GM12878 (cell line): ENCODE measurements around the gene HSPB6. TPM values are rescaled to one million over a fixed set of nuclear protein-coding genes. Genes with fewer than 3 reads are reported as not detected.

Experiments
- ATAC-seq: fragments of 200-7000 bp; cut with Tn5 transposase; 3 replicates; pipeline ENCODE4 v1.9.1; 2020; ENCODE audit warnings: mild to moderate bottlenecking, moderate library complexity
- BruUV-seq: library from RNA; stranded (reverse); fragments of 400-500 nt; replicated peaks from 2 replicates; lab custom pipeline; 2021; lab: Mats Ljungman, UMichigan
- CTCF ChIA-PET: fragments of 300-600 bp; sonication (Branson Sonifier 250); formaldehyde crosslinking; extraction: SDS; loops from one replicate; lab custom pipeline; 2021; ENCODE audit warnings: inconsistent platforms; lab: Yijun Ruan, JAX
- POLR2A ChIA-PET: fragments of 350-600 bp; formaldehyde crosslinking; extraction: SDS; loops from one replicate; lab custom pipeline; 2021; ENCODE audit warnings: inconsistent platforms; lab: Charles Lee
- RAD21 ChIA-PET: fragments of 300-600 bp; sonication (Branson Sonifier 250); formaldehyde crosslinking; loops from one replicate; lab custom pipeline; 2023; ENCODE audit warnings: antibody characterized with exemption; ENCODE audit not compliant: unreplicated experiment; lab: Charles Lee
- SMC1A ChIA-PET: fragments of 300-600 bp; sonication (Branson Sonifier 250); formaldehyde crosslinking; loops from one replicate; lab custom pipeline; 2023; ENCODE audit not compliant: unreplicated experiment, uncharacterized antibody; lab: Charles Lee
- DNase-seq: peaks from one replicate; pipeline ENCODE4 v3.0.0-alpha.2; 2011; ENCODE audit warnings: low read depth, low spot score
- FAIRE-seq: peaks from 3 replicates; lab custom pipeline; 2011; peaks lifted over from hg19 to GRCh38; lab: Jason Lieb, UNC
- H2AFZ ChIP-seq: 2 replicates; pipeline ENCODE4 v1.6.0; 2011; ENCODE audit warnings: low read depth, low read length, control low read depth; ENCODE audit not compliant: control insufficient read depth
- H3K27ac ChIP-seq: 2 replicates; pipeline ENCODE4 v1.5.1; 2011; ENCODE audit warnings: control low read depth; ENCODE audit not compliant: control insufficient read depth, insufficient read depth
- H3K27me3 ChIP-seq, 2 experiments: replicated peaks in 1 of 2; 2 replicates each; pipeline versions ENCODE4 v1.6.0 to v1.6.1; 2011; ENCODE audit warnings: low read length in 1 of 2; ENCODE audit not compliant: control insufficient read depth in 2 of 2, insufficient read depth in 2 of 2
- H3K36me3 ChIP-seq, 2 experiments: 2 replicates each; pipeline ENCODE4 v1.5.1; 2011; ENCODE audit warnings: low read length in 1 of 2; ENCODE audit not compliant: control insufficient read depth in 2 of 2, insufficient read depth in 2 of 2
- H3K4me1 ChIP-seq: 2 replicates; pipeline ENCODE4 v1.6.1; 2011; ENCODE audit warnings: mild to moderate bottlenecking, low read length, moderate library complexity, mixed read lengths; ENCODE audit not compliant: control insufficient read depth, insufficient read depth
- H3K4me2 ChIP-seq: 2 replicates; pipeline ENCODE4 v1.6.0; 2011; ENCODE audit warnings: control low read depth; ENCODE audit not compliant: control insufficient read depth, insufficient read depth
- H3K4me3 ChIP-seq: fragments of 200-600 bp; sonication (generic); 2 replicates; pipeline ENCODE4 v1.5.1; 2016
- H3K79me2 ChIP-seq: 2 replicates; pipeline ENCODE4 v1.6.0; 2011; ENCODE audit warnings: low read length; ENCODE audit not compliant: control insufficient read depth, insufficient read depth
- H3K9ac ChIP-seq: 2 replicates; pipeline ENCODE4 v1.8.0; 2011; ENCODE audit warnings: low read length, control low read depth, mixed read lengths; ENCODE audit not compliant: control insufficient read depth, insufficient read depth
- H3K9me3 ChIP-seq: replicated peaks from 3 replicates; pipeline ENCODE4 v1.5.1; 2011; ENCODE audit warnings: mild to moderate bottlenecking, low read length; ENCODE audit not compliant: control insufficient read depth, insufficient read depth
- H4K20me1 ChIP-seq: 2 replicates; pipeline ENCODE4 v1.6.0; 2011; ENCODE audit not compliant: control insufficient read depth, insufficient read depth
- CBX5 ChIP-seq: sonication (generic); IDR thresholded peaks from 2 replicates; pipeline ENCODE4 v1.6.1; 2016; ENCODE audit warnings: low read depth, moderate library complexity, mild to moderate bottlenecking, inconsistent platforms
- CEBPZ ChIP-seq: fragments of 150-350 bp; IDR thresholded peaks from 2 replicates; pipeline ENCODE4 v1.6.1; 2016; ENCODE audit warnings: low read depth, low read length
- E2F4 ChIP-seq: IDR thresholded peaks from 2 replicates; pipeline ENCODE4 v1.6.1; 2012; ENCODE audit warnings: low read depth, low read length, improper control_type of control experiment
- E2F8 ChIP-seq: fragments of 450-650 bp; IDR thresholded peaks from 2 replicates; pipeline ENCODE4 v1.6.1; 2018; ENCODE audit warnings: mild to moderate bottlenecking, low read depth, moderate library complexity; ENCODE audit not compliant: partially characterized antibody
- IRF5 ChIP-seq: fragments of 450-650 bp; IDR thresholded peaks from 2 replicates; pipeline ENCODE4 v1.6.1; 2017; ENCODE audit warnings: borderline replicate concordance
- LARP7 ChIP-seq: fragments of 450-650 bp; IDR thresholded peaks from 2 replicates; pipeline ENCODE4 v1.6.1; 2017; ENCODE audit warnings: mild to moderate bottlenecking
- NBN ChIP-seq: fragments of 450-650 bp; IDR thresholded peaks from 2 replicates; pipeline ENCODE4 v1.6.1; 2016
- PML ChIP-seq: IDR thresholded peaks from 2 replicates; pipeline ENCODE4 v1.6.1; 2012; ENCODE audit warnings: low read length, inconsistent platforms
- SMARCA5 ChIP-seq: fragments of 450-650 bp; IDR thresholded peaks from 2 replicates; pipeline ENCODE4 v1.6.1; 2017; ENCODE audit warnings: mild to moderate bottlenecking
- SP1 ChIP-seq: IDR thresholded peaks from one replicate; pipeline ENCODE4 v1.6.1; 2011; ENCODE audit warnings: low read depth, low read length
- STAT3 ChIP-seq: IDR thresholded peaks from 2 replicates; pipeline ENCODE4 v1.6.1; 2011; ENCODE audit warnings: low read depth, low read length, improper control_type of control experiment
- ZBTB4 ChIP-seq: fragments of 450-650 bp; formaldehyde crosslinking; IDR thresholded peaks from 2 replicates; pipeline ENCODE4 v1.4.0; 2022; ENCODE audit warnings: mild to moderate bottlenecking, moderate library complexity
- WGBS: methylation state at CpG from one replicate; pipeline ENCODE4 v1.1.6; 2016; ENCODE audit warnings: low lambda C conversion rate; ENCODE audit not compliant: insufficient replicate concordance, insufficient coverage; ENCODE audit errors: missing lambda C conversion rate; 5-methylcytosine and 5-hydroxymethylcytosine counted together
- in situ Hi-C: fragments of 300-500 bp; cut with MboI; formaldehyde crosslinking; loops from 9 replicates; pipeline ENCODE4 v1.14.3; 2018; ENCODE audit warnings: mixed read lengths
- intact Hi-C: fragments of 100-400 bp; cut with micrococcal nuclease; formaldehyde crosslinking; loops from one replicate; pipeline ENCODE4 v1.14.2; 2022; ENCODE audit not compliant: unreplicated experiment
- polyA plus RNA-seq, 11 experiments: library from polyadenylated mRNA; depleted of rRNA in 4 of 11; unstranded in 6 of 11; stranded (reverse) in 5 of 11; fragments of >200 nt; fragmentation: Nextera tagmentation in 4 of 11; fragmentation: Illumina TruSeq in 1 of 11; extraction: Ambion mirVana in 4 of 11; extraction: Trizol in 1 of 11; gene quantifications; 1 replicate in 1 of 11; 2 replicates in 10 of 11; pipeline versions ENCODE4 v1.2.1 to v1.2.3, GENCODE V29; 2011 to 2016; ENCODE audit warnings: inconsistent platforms in 2 of 11, missing spikeins in 2 of 11, low read depth in 1 of 11
- total RNA-seq, 4 experiments: library from RNA; depleted of rRNA in 3 of 4; stranded (reverse); fragments of >200 nt in 3 of 4; fragmentation: Illumina TruSeq in 1 of 4; extraction: Trizol in 1 of 4; gene quantifications; 2 replicates each; pipeline versions ENCODE4 v1.2.1 to v1.2.3, GENCODE V29; 2013 to 2021

HSPB6 gene
- total and polyA plus RNA-seq, 10 of the 15 experiments (the other 5 are each of a cell fraction or from before 2014, with no cell fraction given): 0.09 to 1.6 (median 0.36) TPM; not detected in 4

GRCh38 chr19:35789195-35789977 is 32.6 kb upstream of the HSPB6 start:
- in situ Hi-C loops (no loop called here), intact Hi-C loops (no loop called here)
- no peak overlapping the region for H2AFZ ChIP-seq
- no peaks in the 10 kb centered on the region for H3K4me1 ChIP-seq
- no TSS peak for BruUV-seq
- H4K20me1 ChIP-seq: no peaks in the 10 kb centered on the region
- H3K79me2 ChIP-seq: no peaks in the 10 kb centered on the region
- ChIA-PET POLR2A (no interaction called here), RAD21 (no interaction called here), CTCF (interaction anchor here (1.5 to 3.1 kb wide), 2 partner anchors 11 to 95 kb away, joined by 3 to 12 read pairs; no protein-coding TSS in a partner anchor), SMC1A (no interaction called here)
- H3K36me3 ChIP-seq: no peaks in the 10 kb centered on the region
- no peak for DNase-seq
- no peak overlapping the region for H3K9ac ChIP-seq
- no peak for FAIRE-seq
- no peaks in the 10 kb centered on the region for H3K9me3 ChIP-seq
- WGBS: 44% methylated on average over 9 of the region's 11 CpGs
- no peak overlapping the region for H3K4me3 ChIP-seq
- ATAC-seq: no peak
- no peak overlapping the region for H3K27ac ChIP-seq
- H3K27me3 ChIP-seq: no peaks in the 10 kb centered on the region; a peak in 1 of 4 replicates
- H3K4me2 ChIP-seq: no peak overlapping the region
- TF ChIP-seq SMARCA5: no peak
- no peak for TF ChIP-seq STAT3
- no peak for TF ChIP-seq CEBPZ
- no peak for TF ChIP-seq ZBTB4 (CRISPR knock-in tag)
- no peak for TF ChIP-seq NBN
- TF ChIP-seq LARP7: no peak
- TF ChIP-seq E2F8: no peak
- TF ChIP-seq PML: no peak
- TF ChIP-seq E2F4: no peak
- no peak for TF ChIP-seq CBX5
- TF ChIP-seq IRF5: no peak
- TF ChIP-seq SP1: no peak
